Urinary bladder (tissue), 4 donors: Measurements from ENCODE around the gene QSOX2. TPM values are rescaled to one million over a fixed set of nuclear protein-coding genes. Genes with fewer than 3 reads are reported as not detected.

Experiments
- DNase-seq: peaks from one replicate; pipeline ENCODE4 v3.0.0-alpha.2; 2015; ENCODE audit errors: extremely low spot score
- H3K27ac ChIP-seq: one replicate; pipeline ENCODE4 v1.5.1; 2013; ENCODE audit warnings: low read depth, mild to moderate bottlenecking, moderate library complexity
- H3K36me3 ChIP-seq: one replicate; pipeline ENCODE4 v1.6.1; 2013; ENCODE audit warnings: mild to moderate bottlenecking, moderate library complexity; ENCODE audit not compliant: insufficient read depth
- H3K4me1 ChIP-seq: one replicate; pipeline ENCODE4 v1.6.1; 2013; ENCODE audit warnings: mild to moderate bottlenecking, moderate library complexity; ENCODE audit not compliant: insufficient read depth
- H3K4me3 ChIP-seq: one replicate; pipeline ENCODE4 v1.5.1; 2013; ENCODE audit warnings: low read depth, low read length
- WGBS: extraction: QIAGEN DNeasy Blood & Tissue Kit; methylation state at CpG from one replicate; pipeline ENCODE4 v1.1.7; 2013; 5-methylcytosine and 5-hydroxymethylcytosine counted together
- polyA plus RNA-seq: library from polyadenylated mRNA; stranded (reverse); fragments of 200-250 nt; gene quantifications from one replicate; pipeline ENCODE4 v1.2.3, GENCODE V29; 2013
- total RNA-seq: library from RNA; depleted of rRNA; stranded (reverse); fragments of >200 nt; gene quantifications from one replicate; pipeline ENCODE4 v1.2.3, GENCODE V29; 2014
- donor health status: healthy with polysubstance abuse.
- donor health status: healthy.

QSOX2 gene
- total and polyA plus RNA-seq, 2 donors: 7.6 to 7.8 TPM

DNA sequence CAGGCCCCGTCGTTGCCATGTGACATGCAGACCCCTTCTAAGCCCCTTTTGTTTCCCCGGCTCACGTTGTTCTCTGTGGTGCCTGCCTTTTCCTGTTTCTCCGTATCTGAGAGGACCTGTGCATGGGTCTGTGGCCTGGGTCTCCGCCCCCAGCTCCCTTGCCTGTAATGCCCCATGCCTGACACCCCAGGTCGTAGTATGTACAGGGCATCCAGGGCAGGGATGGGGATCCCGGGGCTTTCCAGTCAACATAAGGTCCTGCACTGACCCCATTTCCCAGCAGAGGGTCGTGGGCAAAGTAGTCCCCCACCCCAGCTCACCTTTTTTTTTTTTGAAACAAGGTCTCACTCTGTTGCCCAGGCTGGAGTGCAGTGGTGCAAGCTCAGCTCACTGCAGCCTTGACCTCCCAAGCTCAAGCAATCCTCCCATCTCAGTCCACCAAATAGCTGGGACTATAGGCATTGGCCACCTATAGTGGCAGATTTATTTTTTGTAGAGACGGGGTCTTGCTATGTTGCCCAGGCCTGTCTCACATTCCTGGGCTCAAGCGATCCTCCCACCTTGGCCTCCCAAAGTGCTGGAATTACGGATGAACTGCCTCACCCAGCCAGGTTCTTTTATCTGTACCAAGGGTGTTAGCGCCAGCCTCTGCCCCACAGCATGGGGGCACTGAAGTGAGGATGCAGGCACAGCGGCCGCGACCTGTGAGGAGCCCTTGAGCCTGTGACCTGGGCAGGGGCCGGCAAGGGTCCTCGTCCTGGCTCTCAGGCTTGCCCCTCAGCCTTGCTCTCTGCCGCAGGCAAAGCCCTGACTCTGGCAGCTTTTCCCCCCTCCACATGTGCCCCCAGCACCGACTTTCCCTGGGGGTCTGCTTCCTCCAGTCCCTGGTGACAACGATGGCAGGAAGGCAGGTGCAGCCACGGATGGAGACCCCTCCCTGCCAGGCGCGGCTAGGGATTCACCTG lies 19.1 kb upstream of the QSOX2 start:
- DNase-seq: no peak
- Histone ChIP-seq H3K4me3 (no peak overlapping the region), H3K36me3 (no peaks in the 10 kb centered on the region), H3K4me1 (no peaks in the 10 kb centered on the region), H3K27ac (no peak overlapping the region)
- WGBS: 79% methylated on average over 24 of the region's 24 CpGs

DNA sequence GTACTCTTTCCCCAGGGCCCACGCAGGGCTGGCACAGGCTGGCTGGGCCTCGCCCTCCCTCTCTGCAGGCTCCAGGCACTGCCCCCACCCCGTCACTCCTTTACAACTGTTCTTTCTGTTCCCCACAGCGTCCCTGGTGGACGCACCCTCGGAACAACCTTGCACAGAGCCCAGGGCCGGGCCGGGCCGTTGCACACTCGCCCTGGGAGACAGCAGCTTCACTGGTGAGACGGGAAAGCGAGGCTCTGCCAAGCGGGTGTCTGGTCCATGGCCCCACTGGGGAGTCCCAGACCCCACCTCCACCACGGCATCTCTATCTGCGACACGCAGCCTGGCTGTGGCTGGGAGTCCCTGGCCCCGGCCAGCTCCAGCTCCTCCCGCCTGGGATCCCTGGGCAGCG lies 18.4 kb upstream of the QSOX2 start:
- WGBS: 76% methylated on average over 19 of the region's 19 CpGs
- Histone ChIP-seq H3K4me1 (no peaks in the 10 kb centered on the region), H3K27ac (no peak overlapping the region), H3K4me3 (no peak overlapping the region), H3K36me3 (no peaks in the 10 kb centered on the region)
- DNase-seq: no peak

DNA sequence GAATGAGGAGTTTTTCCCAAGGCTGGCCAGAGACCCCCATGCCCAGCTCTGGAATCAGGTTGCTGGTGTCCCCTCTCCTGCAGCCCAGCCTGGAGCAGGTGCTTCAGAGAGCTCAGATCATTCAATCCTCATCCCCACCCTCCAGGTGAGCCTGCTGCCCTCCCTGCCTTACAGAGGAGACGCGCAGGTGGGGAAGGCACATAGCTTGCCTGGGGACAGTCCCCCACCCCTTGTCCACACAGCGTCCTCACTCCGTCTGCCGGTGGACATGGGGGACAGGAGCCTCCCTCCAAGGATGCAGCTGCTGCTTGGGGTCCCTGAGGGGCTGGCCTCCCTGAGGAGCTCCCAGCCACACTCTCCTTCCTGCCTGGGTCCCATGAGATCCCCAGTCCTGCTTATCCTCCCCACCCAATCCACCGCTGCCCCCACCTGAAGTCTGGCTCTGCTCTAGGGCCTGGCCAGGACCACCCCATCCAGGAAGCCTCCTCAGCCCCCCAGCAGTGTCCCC lies 17.1 kb upstream of the QSOX2 start:
- no peak overlapping the region for H3K4me3 ChIP-seq
- no peak overlapping the region for H3K27ac ChIP-seq
- H3K36me3 ChIP-seq: no peaks in the 10 kb centered on the region
- no peak for DNase-seq
- no peaks in the 10 kb centered on the region for H3K4me1 ChIP-seq
- 91% methylated on average over 6 of the region's 6 CpGs for WGBS

GRCh38 chr9:136261686-136262430 lies 16.2 kb upstream of the QSOX2 start:
- 80% methylated on average over 28 of the region's 28 CpGs for WGBS
- no peaks in the 10 kb centered on the region for H3K4me1 ChIP-seq
- H3K36me3 ChIP-seq: no peaks in the 10 kb centered on the region
- no peak overlapping the region for H3K4me3 ChIP-seq
- DNase-seq: no peak
- no peak overlapping the region for H3K27ac ChIP-seq

GRCh38 chr9:136260936-136261472 lies 15.4 kb upstream of the QSOX2 start:
- Histone ChIP-seq H3K36me3 (no peaks in the 10 kb centered on the region), H3K27ac (no peak overlapping the region), H3K4me3 (no peak overlapping the region), H3K4me1 (no peaks in the 10 kb centered on the region)
- no peak for DNase-seq
- WGBS: 79% methylated on average over 20 of the region's 20 CpGs

- no peak for DNase-seq
- H3K4me1 ChIP-seq: no peaks in the 10 kb centered on the region
- 87% methylated on average over 10 of the region's 10 CpGs for WGBS
- no peak overlapping the region for H3K4me3 ChIP-seq
- H3K36me3 ChIP-seq: no peaks in the 10 kb centered on the region
- H3K27ac ChIP-seq: no peak overlapping the region
Measured at GRCh38 chr9:136260521-136260920, 14.9 kb upstream of the QSOX2 start.

GRCh38 chr9:136259836-136260235 lies 14.2 kb upstream of the QSOX2 start:
- no peaks in the 10 kb centered on the region for H3K4me1 ChIP-seq
- DNase-seq: no peak
- 90% methylated on average over 17 of the region's 17 CpGs for WGBS
- H3K36me3 ChIP-seq: no peaks in the 10 kb centered on the region
- no peak overlapping the region for H3K27ac ChIP-seq
- no peak overlapping the region for H3K4me3 ChIP-seq

DNA sequence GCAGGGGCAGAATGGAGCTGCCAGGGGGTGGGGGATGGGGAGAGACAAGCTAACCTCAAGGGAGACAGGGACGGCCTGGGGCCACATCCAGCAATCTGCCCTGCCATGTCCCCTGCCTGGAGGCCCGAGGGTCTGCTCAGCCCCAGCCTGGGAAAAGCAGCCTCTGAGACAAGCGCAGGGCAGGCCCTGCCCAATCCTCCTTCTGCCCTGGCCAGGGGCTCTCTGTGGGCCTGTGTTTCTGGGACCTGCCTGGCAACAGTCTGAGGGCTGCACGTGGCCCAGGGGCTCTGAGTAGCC lies 13.9 kb upstream of the QSOX2 start:
- H3K36me3 ChIP-seq: no peaks in the 10 kb centered on the region
- WGBS: 69% methylated on average over 4 of the region's 4 CpGs
- no peak overlapping the region for H3K4me3 ChIP-seq
- H3K27ac ChIP-seq: no peak overlapping the region
- DNase-seq: no peak
- no peaks in the 10 kb centered on the region for H3K4me1 ChIP-seq

DNA sequence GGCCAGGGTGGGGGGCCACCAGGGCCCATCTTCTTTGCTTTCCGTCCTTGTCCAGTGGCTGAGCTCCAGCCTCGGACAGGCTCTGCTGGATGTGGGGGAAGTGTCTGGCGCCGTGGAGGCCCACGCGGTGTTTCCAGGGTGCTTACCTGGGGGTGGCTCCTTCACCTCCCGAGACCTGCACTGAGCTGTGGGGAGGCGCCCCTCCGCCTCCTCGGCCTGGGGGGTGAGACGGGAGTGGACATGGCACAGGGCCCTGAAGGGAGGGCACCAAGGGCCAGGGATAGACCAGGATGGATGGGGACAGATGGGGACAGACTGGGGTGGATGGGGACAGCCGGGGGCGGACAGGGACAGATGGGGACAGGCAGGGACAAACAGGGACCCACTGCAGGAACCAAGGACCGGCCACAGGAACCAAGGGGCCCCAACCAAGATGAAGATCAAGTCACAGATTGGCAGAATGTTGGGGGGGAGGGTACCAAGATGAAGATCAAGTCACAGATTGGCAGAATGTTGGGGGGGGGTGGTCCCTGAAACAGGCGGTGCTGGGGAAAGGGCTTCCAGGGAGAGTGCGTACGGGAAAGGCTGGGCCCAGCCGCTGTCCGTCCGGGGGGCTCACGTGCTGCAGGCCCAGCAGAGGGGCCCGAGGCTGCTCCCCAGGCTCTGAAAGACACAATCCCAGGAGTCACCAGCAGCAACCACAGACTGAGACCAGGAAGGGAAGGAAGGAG lies 13.3 kb upstream of the QSOX2 start:
- Histone ChIP-seq H3K4me1 (no peaks in the 10 kb centered on the region), H3K36me3 (no peaks in the 10 kb centered on the region), H3K27ac (no peak overlapping the region), H3K4me3 (no peak overlapping the region)
- 74% methylated on average over 22 of the region's 22 CpGs for WGBS
- no peak for DNase-seq

DNA sequence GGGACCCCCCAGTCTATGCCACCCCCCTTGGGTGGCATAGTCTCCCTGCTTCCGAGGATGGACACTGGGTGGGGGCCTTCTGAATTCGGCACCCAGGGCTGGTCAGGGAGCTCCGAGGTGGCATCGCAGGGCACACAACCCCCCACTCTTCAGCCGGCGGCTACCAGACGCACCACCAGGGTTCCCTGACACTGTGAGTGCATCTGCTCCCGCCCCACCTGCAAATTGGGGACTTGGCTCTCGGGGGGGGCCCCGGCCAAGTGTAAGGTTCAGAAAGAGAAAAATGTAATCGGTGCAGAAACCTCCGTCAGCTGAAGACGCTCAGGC lies 12.7 kb upstream of the QSOX2 start:
- Histone ChIP-seq H3K36me3 (no peaks in the 10 kb centered on the region), H3K4me1 (no peaks in the 10 kb centered on the region), H3K4me3 (no peak overlapping the region), H3K27ac (no peak overlapping the region)
- 80% methylated on average over 13 of the region's 13 CpGs for WGBS
- no peak for DNase-seq

- H3K4me3 ChIP-seq: no peak overlapping the region
- no peak for DNase-seq
- WGBS: 81% methylated on average over 39 of the region's 39 CpGs
Measured at GRCh38 chr9:136257381-136258298, 12.0 kb upstream of the QSOX2 start.

DNA sequence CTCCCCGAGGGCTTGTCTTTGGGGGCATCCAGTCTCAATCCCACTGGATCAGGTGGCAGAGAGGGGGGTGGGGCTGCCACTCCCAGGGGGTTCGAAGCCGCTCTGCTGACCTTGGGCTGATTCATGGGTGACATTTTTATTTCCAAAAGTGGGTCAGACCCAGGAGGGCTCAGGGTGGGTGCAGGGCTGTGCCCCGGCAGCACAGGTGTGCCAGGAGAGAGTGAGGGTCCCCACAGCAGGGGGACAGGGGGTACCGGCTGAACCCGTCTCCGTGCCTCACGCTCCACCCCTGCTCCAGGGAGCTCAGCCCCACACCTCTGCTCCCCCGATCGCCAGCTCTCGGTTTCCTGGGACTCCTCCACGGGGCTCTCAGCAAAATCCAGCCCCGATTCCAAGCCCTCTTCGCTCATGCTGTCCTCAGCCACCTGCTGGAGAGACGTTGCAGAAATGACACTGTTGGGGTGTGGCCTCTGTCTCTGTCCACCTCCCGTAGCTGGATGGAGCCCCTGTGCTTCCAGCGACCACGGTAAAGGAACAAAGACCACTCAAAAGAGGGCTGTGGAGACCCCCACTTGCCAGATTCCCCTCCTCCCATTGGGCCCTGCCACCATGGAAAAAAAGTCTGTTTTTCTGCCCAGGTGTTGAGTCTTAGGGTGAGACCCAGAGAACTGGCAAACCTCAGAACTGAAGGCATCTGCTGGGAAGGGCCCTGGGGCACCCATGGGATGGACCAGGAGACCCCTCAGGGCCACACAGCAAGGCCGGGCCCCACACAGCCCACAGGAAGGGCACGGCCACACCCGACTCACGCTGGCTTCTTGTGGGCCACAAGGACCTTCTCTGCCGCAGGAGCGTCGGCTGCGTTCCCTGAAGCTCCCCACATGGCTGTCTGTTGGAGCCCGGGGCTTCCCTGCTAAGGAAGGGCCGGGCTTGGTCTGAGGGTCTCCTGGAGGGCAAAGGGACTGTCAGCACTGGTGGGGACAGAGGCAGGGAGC lies 10.6 kb upstream of the QSOX2 start:
- no peak for DNase-seq
- Histone ChIP-seq H3K36me3 (no peaks in the 10 kb centered on the region), H3K4me3 (no peak overlapping the region), H3K27ac (no peak overlapping the region), H3K4me1 (no peaks in the 10 kb centered on the region)
- WGBS: 60% methylated on average over 28 of the region's 28 CpGs

More at GRCh38 chr9:136257381-136258298, 12.0 kb upstream of the QSOX2 start:
- no peak overlapping the region for H3K27ac ChIP-seq
- no peaks in the 10 kb centered on the region for H3K36me3 ChIP-seq
- no peaks in the 10 kb centered on the region for H3K4me1 ChIP-seq
